ENCODE data around the gene NAA16. TPM values are rescaled to one million over a fixed set of nuclear protein-coding genes. Genes with fewer than 3 reads are reported as not detected.

Gene NAA16
- polyA plus RNA-seq, 1 of the 3 experiments (the other 2 are of a cell fraction), result 4.4 TPM

DNA sequence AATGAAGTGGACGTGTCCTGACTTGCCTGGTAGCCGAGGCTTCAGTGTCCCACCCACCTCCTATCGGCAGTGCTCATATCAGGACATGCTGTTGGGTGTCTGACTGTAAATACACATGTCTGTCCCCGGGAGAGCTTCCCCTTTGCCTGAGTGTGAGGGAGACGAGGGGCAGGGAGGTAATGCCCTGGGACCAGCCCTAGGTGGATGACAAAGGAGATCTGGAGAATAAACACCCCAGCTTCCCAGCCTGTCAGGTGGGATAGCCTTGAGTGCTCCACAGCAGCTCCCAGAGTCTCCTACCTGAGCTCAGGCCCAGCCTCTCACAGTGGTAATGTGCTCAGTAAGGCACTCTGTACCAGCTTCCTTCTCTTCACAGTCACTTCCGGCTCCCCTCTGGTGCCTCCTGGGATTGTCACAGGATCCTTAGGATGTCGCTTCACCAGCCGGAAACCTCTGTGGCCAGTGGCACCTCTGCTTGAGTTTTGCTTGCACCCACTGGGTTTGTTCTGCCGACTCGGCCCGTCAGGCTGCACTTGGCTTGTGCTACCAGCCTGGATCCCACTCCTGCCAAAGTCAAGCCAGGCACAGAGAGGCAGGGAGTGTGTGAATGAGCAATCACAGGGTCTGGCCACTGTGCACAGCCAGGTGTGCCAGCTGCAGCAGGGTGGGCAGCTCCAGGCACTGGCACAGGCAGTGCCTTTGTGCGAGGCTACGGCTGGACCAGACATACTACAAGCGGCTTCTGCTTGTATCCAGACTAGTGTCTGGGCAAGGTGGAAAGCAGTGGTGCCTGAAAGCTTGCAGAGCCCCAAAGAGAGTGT is 91.8 kb downstream of the NAA16 start:
- WGBS (ENCODE audit: low lambda C conversion rate), result 88% methylated on average over 9 of the region's 14 CpGs
- no peak overlapping the region for H3K4me2 ChIP-seq
- H3K4me3 ChIP-seq (ENCODE audit: low read depth in 2 of 2, low read length in 1 of 2), result no peak overlapping the region
- no peak overlapping the region; a peak in 1 of 4 replicates for H3K27ac ChIP-seq (ENCODE audit: low read depth in 2 of 2, low read length in 1 of 2)
- no peak for DNase-seq
- POLR2A ChIA-PET, result no interaction called here
- TF ChIP-seq, protein P1, sequence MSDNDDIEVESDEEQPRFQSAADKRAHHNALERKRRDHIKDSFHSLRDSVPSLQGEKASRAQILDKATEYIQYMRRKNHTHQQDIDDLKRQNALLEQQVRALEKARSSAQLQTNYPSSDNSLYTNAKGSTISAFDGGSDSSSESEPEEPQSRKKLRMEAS (IDR thresholded peaks at IDR 0.05; ENCODE audit: low read depth), result no peak
- no peak for TF ChIP-seq NFIC (IDR thresholded peaks at IDR 0.05; ENCODE audit: borderline replicate concordance)
- no peak for TF ChIP-seq NRF1 (IDR thresholded peaks at IDR 0.05; ENCODE audit: low read depth, low read length)
- no peak for TF ChIP-seq JUND (IDR thresholded peaks at IDR 0.05)
- no peak for TF ChIP-seq FOXM1 (IDR thresholded peaks at IDR 0.05; ENCODE audit: low read depth)
- no peak for TF ChIP-seq YY1 (IDR thresholded peaks at IDR 0.05; ENCODE audit: low read depth)
- TF ChIP-seq, protein P2, sequence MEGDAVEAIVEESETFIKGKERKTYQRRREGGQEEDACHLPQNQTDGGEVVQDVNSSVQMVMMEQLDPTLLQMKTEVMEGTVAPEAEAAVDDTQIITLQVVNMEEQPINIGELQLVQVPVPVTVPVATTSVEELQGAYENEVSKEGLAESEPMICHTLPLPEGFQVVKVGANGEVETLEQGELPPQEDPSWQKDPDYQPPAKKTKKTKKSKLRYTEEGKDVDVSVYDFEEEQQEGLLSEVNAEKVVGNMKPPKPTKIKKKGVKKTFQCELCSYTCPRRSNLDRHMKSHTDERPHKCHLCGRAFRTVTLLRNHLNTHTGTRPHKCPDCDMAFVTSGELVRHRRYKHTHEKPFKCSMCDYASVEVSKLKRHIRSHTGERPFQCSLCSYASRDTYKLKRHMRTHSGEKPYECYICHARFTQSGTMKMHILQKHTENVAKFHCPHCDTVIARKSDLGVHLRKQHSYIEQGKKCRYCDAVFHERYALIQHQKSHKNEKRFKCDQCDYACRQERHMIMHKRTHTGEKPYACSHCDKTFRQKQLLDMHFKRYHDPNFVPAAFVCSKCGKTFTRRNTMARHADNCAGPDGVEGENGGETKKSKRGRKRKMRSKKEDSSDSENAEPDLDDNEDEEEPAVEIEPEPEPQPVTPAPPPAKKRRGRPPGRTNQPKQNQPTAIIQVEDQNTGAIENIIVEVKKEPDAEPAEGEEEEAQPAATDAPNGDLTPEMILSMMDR (IDR thresholded peaks at IDR 0.05), result no peak
- no peak for TF ChIP-seq ELF1 (IDR thresholded peaks at IDR 0.05)
- no peak for TF ChIP-seq MXI1 (IDR thresholded peaks at IDR 0.05; ENCODE audit: low read depth, low read length)
- TF ChIP-seq, protein P3, sequence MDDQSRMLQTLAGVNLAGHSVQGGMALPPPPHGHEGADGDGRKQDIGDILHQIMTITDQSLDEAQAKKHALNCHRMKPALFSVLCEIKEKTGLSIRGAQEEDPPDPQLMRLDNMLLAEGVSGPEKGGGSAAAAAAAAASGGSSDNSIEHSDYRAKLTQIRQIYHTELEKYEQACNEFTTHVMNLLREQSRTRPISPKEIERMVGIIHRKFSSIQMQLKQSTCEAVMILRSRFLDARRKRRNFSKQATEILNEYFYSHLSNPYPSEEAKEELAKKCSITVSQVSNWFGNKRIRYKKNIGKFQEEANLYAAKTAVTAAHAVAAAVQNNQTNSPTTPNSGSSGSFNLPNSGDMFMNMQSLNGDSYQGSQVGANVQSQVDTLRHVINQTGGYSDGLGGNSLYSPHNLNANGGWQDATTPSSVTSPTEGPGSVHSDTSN (IDR thresholded peaks at IDR 0.05), result no peak
- TF ChIP-seq MEF2A (IDR thresholded peaks at IDR 0.05; ENCODE audit: borderline replicate concordance, low read depth), result no peak
- TF ChIP-seq GABPA (IDR thresholded peaks at IDR 0.05; ENCODE audit: low read depth), result no peak
- TF ChIP-seq RAD21 (IDR thresholded peaks at IDR 0.05; ENCODE audit: low read length), result no peak
- TF ChIP-seq RCOR1 (IDR thresholded peaks at IDR 0.05; ENCODE audit: low read length), result no peak
- no peak for TF ChIP-seq TEAD4 (IDR thresholded peaks at IDR 0.05; ENCODE audit: borderline replicate concordance, insufficient read depth)
- no peak for TF ChIP-seq GATA2 (CRISPR knock-in tag; IDR thresholded peaks at IDR 0.05)
- H3K9ac ChIP-seq, result no peak overlapping the region
- no peak overlapping the region for H2AFZ ChIP-seq (ENCODE audit: low read depth)
- H3K36me3 ChIP-seq (replicated peaks in 1 of 2; ENCODE audit: control insufficient read depth in 1 of 2, insufficient read depth in 2 of 2, low read length in 1 of 2), result no peaks in the 10 kb centered on the region
- H3K4me1 ChIP-seq (ENCODE audit: control insufficient read depth in 1 of 2, insufficient read depth in 2 of 2, low read depth in 1 of 2, low read length in 1 of 2), result no peaks in the 10 kb centered on the region; a peak in 1 of 4 replicates
- no peaks in the 10 kb centered on the region for H3K79me2 ChIP-seq (ENCODE audit: insufficient read depth)
- no peaks in the 10 kb centered on the region for H3K27me3 ChIP-seq (ENCODE audit: insufficient read depth)
- H3F3A ChIP-seq (replicated peaks; ENCODE audit: insufficient read depth), result no peaks in the 10 kb centered on the region
- H4K20me1 ChIP-seq (ENCODE audit: insufficient read depth), result no peaks in the 10 kb centered on the region
- H3K9me3 ChIP-seq, result no peaks in the 10 kb centered on the region
- CTCF ChIA-PET, result no interaction called here
- no peaks in the 10 kb centered on the region for H3K9me2 ChIP-seq

DNA sequence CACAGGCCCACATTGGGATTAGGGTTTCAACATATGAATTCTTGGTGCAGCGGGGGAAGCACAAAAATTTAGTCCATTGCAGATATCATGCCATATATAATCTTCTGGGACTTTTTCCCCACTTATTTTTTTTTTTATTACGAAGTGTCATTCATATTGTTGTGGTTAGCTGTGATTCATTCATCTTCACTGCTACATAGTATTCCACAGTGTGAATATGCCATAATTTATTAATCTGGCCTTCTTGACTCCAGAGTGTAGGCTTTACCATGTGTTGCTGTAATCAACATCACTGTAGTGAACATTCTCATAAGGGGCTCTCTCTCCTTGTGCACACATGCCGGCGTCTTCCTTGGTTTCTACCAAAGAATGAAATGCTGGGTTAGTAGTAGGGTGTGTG is 92.9 kb downstream of the NAA16 start:
- no peaks in the 10 kb centered on the region for H3K36me3 ChIP-seq (replicated peaks in 1 of 2; ENCODE audit: control insufficient read depth in 1 of 2, insufficient read depth in 2 of 2, low read length in 1 of 2)
- H4K20me1 ChIP-seq (ENCODE audit: insufficient read depth), result no peaks in the 10 kb centered on the region
- H3F3A ChIP-seq (replicated peaks; ENCODE audit: insufficient read depth), result no peaks in the 10 kb centered on the region
- H3K9me2 ChIP-seq, result no peaks in the 10 kb centered on the region
- TF ChIP-seq EZH2phosphoT487 (IDR thresholded peaks at IDR 0.05; ENCODE audit: borderline replicate concordance, low read depth) (no peak), POLR2AphosphoS5 (IDR thresholded peaks at IDR 0.05; ENCODE audit: low read depth, low read length) (no peak), TCF12 (IDR thresholded peaks at IDR 0.05) (no peak), ELF1 (IDR thresholded peaks at IDR 0.05) (no peak)
- H3K4me1 ChIP-seq (ENCODE audit: control insufficient read depth in 1 of 2, insufficient read depth in 2 of 2, low read depth in 1 of 2, low read length in 1 of 2), result no peaks in the 10 kb centered on the region; a peak in 1 of 4 replicates
- no peaks in the 10 kb centered on the region for H3K9me3 ChIP-seq
- no peak overlapping the region for H3K27ac ChIP-seq (ENCODE audit: low read depth in 2 of 2, low read length in 1 of 2)
- no peak overlapping the region for H3K4me2 ChIP-seq
- ChIA-PET POLR2A (no interaction called here), CTCF (no interaction called here)
- no peak overlapping the region for H2AFZ ChIP-seq (ENCODE audit: low read depth)
- H3K79me2 ChIP-seq (ENCODE audit: insufficient read depth), result no peaks in the 10 kb centered on the region
- H3K4me3 ChIP-seq (ENCODE audit: low read depth in 2 of 2, low read length in 1 of 2), result no peak overlapping the region
- no peak overlapping the region for H3K9ac ChIP-seq
- DNase-seq, result no peak
- no peaks in the 10 kb centered on the region for H3K27me3 ChIP-seq (ENCODE audit: insufficient read depth)
- 89% methylated on average over 4 of the region's 4 CpGs for WGBS (ENCODE audit: low lambda C conversion rate)
